Uterus (tissue), 2 donors: ENCODE data around the gene GSC2.

Experiments
- POLR2A ChIP-seq, 2 donors: fragments of 450-650 bp; IDR thresholded peaks; one replicate each; pipeline ENCODE4 v1.6.1; 2016; ENCODE audit warnings: antibody characterized with exemption in 2 of 2, mild to moderate bottlenecking in 1 of 2, moderate library complexity in 1 of 2
- TF ChIP-seq, protein P1 (sequence below), 4 experiments: fragments of 200-600 bp in 2 of 4; fragments of 450-650 bp in 2 of 4; sonication (generic) in 2 of 4; IDR thresholded peaks; one replicate each; pipeline ENCODE4 v1.5.1; 2016 to 2019; ENCODE audit warnings: antibody characterized with exemption in 4 of 4, mild to moderate bottlenecking in 2 of 4, moderate library complexity in 1 of 4

DNA sequence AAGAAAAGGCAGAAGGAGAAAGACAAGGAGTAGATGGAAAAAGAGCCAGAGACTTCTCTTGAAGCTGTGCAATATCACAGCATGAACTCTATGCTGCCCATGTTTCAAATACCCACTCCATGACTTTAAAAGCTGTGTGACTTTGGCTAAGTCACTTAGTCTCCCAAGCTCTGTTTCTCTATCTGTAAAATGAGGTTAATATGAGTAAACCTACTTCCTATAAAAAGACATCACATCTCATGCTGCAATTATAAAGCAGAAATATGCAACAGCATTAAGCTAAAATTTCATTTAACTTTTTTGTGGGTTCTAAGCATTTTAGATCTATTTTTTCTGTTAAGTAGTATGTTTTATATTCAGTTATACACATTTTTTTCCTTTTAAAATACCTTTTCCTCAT is 39.4 kb downstream of the GSC2 start:
- TF ChIP-seq POLR2A (IDR thresholded peaks at IDR 0.05) = no peak
- TF ChIP-seq, protein P1, sequence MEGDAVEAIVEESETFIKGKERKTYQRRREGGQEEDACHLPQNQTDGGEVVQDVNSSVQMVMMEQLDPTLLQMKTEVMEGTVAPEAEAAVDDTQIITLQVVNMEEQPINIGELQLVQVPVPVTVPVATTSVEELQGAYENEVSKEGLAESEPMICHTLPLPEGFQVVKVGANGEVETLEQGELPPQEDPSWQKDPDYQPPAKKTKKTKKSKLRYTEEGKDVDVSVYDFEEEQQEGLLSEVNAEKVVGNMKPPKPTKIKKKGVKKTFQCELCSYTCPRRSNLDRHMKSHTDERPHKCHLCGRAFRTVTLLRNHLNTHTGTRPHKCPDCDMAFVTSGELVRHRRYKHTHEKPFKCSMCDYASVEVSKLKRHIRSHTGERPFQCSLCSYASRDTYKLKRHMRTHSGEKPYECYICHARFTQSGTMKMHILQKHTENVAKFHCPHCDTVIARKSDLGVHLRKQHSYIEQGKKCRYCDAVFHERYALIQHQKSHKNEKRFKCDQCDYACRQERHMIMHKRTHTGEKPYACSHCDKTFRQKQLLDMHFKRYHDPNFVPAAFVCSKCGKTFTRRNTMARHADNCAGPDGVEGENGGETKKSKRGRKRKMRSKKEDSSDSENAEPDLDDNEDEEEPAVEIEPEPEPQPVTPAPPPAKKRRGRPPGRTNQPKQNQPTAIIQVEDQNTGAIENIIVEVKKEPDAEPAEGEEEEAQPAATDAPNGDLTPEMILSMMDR (IDR thresholded peaks at IDR 0.05) = no peak
